Neural cell (in vitro differentiated cells): Measurements from ENCODE around the gene VMP1.

Source experiments
- RAD21 ChIP-seq: fragments of 450-650 bp; conservative IDR thresholded peaks from 2 replicates; pipeline ENCODE4 v1.6.1; 2014; ENCODE audit warnings: antibody characterized with exemption, mild to moderate bottlenecking, moderate library complexity
- TF ChIP-seq, protein P1 (sequence below): fragments of 450-650 bp; IDR thresholded peaks from 2 replicates; pipeline ENCODE4 v1.5.1; 2014; ENCODE audit warnings: antibody characterized with exemption, mild to moderate bottlenecking, moderate library complexity; ENCODE audit not compliant: poor library complexity, severe bottlenecking
- TF ChIP-seq, protein P2 (sequence below): IDR thresholded peaks from 2 replicates; pipeline ENCODE4 v1.6.1; 2012; ENCODE audit warnings: borderline replicate concordance

DNA sequence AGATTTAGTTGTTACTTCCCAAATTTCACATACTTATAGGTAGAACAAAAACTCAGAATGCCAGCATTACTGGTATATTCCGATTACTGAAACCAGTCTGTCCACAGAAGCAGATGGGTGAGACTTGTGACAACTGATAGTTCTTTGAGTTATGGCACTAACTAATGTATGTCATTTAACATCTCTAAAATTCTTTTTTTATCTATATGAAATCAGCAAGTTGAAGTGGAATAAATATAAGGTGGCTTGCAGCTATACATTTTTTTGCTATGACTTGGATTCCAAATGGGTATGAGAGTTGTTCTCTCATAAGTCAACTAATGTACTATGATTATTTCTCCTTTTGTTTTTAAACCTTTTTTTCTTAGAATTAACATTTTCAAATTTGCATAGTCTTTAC, 69.1 kb downstream of the VMP1 start:
- TF ChIP-seq, protein P1, sequence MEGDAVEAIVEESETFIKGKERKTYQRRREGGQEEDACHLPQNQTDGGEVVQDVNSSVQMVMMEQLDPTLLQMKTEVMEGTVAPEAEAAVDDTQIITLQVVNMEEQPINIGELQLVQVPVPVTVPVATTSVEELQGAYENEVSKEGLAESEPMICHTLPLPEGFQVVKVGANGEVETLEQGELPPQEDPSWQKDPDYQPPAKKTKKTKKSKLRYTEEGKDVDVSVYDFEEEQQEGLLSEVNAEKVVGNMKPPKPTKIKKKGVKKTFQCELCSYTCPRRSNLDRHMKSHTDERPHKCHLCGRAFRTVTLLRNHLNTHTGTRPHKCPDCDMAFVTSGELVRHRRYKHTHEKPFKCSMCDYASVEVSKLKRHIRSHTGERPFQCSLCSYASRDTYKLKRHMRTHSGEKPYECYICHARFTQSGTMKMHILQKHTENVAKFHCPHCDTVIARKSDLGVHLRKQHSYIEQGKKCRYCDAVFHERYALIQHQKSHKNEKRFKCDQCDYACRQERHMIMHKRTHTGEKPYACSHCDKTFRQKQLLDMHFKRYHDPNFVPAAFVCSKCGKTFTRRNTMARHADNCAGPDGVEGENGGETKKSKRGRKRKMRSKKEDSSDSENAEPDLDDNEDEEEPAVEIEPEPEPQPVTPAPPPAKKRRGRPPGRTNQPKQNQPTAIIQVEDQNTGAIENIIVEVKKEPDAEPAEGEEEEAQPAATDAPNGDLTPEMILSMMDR, result no peak
- TF ChIP-seq, protein P2, sequence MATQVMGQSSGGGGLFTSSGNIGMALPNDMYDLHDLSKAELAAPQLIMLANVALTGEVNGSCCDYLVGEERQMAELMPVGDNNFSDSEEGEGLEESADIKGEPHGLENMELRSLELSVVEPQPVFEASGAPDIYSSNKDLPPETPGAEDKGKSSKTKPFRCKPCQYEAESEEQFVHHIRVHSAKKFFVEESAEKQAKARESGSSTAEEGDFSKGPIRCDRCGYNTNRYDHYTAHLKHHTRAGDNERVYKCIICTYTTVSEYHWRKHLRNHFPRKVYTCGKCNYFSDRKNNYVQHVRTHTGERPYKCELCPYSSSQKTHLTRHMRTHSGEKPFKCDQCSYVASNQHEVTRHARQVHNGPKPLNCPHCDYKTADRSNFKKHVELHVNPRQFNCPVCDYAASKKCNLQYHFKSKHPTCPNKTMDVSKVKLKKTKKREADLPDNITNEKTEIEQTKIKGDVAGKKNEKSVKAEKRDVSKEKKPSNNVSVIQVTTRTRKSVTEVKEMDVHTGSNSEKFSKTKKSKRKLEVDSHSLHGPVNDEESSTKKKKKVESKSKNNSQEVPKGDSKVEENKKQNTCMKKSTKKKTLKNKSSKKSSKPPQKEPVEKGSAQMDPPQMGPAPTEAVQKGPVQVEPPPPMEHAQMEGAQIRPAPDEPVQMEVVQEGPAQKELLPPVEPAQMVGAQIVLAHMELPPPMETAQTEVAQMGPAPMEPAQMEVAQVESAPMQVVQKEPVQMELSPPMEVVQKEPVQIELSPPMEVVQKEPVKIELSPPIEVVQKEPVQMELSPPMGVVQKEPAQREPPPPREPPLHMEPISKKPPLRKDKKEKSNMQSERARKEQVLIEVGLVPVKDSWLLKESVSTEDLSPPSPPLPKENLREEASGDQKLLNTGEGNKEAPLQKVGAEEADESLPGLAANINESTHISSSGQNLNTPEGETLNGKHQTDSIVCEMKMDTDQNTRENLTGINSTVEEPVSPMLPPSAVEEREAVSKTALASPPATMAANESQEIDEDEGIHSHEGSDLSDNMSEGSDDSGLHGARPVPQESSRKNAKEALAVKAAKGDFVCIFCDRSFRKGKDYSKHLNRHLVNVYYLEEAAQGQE, result no peak
- no peak for TF ChIP-seq RAD21
